NT2/D1 (cell line): ENCODE data around the gene PLIN1.
A peak's percentile ranks its signal among the peaks of the same experiment; 100 is the strongest.

Experiments
- DNase-seq: peaks from one replicate; pipeline ENCODE4 v3.0.0-alpha.2; 2011; ENCODE audit warnings: low read depth, low spot score
- H3K27me3 ChIP-seq: 2 replicates; pipeline ENCODE4 v1.6.0; 2011; ENCODE audit warnings: mild to moderate bottlenecking; ENCODE audit not compliant: insufficient read length, insufficient read depth
- H3K36me3 ChIP-seq: 2 replicates; pipeline ENCODE4 v1.6.1; 2011; ENCODE audit warnings: mild to moderate bottlenecking, low read length, mixed read lengths; ENCODE audit not compliant: insufficient read depth, insufficient read length
- H3K4me1 ChIP-seq: 2 replicates; pipeline ENCODE4 v1.5.1; 2011; ENCODE audit not compliant: insufficient read depth, insufficient read length
- H3K4me3 ChIP-seq: 2 replicates; pipeline ENCODE4 v1.5.1; 2011; ENCODE audit warnings: low read depth; ENCODE audit not compliant: insufficient read length
- H3K9ac ChIP-seq: 2 replicates; pipeline ENCODE4 v1.6.0; 2011; ENCODE audit warnings: low read depth; ENCODE audit not compliant: insufficient read length
- H3K9me3 ChIP-seq: 2 replicates; pipeline ENCODE4 v1.5.1; 2011; ENCODE audit warnings: mild to moderate bottlenecking, low read length; ENCODE audit not compliant: insufficient read depth
- SUZ12 ChIP-seq: IDR thresholded peaks from 2 replicates; pipeline ENCODE4 v1.6.1; 2011; ENCODE audit not compliant: insufficient read length, insufficient read depth; ENCODE audit errors: extremely low read depth
- YY1 ChIP-seq: IDR thresholded peaks from 2 replicates; pipeline ENCODE4 v1.6.1; 2011; ENCODE audit not compliant: insufficient read length, insufficient read depth
- ZNF274 ChIP-seq: IDR thresholded peaks from 2 replicates; pipeline ENCODE4 v1.6.1; 2011; ENCODE audit warnings: mild to moderate bottlenecking, low read depth, low read length

The PLIN1 gene

DNA sequence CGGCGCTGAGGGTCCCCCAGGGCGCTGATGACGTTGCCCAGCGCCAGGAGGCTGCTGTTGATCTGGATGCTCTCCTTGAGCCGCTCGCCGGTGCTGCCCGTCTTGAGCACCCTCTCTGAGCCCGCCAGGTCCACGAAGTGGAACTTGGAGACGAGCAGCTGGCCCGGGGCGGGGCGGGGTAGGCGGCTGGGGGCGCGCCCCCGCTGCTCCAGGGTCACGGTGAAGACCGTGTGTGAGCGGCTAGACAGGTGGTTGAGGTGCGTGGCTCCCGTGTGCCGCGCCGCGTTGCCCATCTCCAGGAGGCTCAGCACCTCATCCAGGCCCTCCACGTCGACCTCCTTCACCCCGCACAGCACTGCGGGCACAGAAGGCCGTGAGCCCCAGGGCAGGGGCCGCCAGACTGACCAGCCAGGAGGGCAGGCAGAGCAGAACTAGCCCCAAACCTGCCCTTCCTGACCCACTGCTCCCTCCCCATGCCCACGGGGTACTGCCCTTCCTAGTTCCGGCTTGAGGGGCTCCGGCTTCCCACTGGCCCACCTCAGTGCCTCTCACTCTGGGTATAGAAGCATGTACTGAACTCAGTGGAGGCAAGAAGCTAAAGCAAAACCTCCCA lies 30.0 kb downstream of the PLIN1 start:
- no peaks in the 10 kb centered on the region for H3K9me3 ChIP-seq
- H3K36me3 ChIP-seq, result peaks cover 83% of the 10 kb centered on the region
- no peak for TF ChIP-seq YY1
- no peak for TF ChIP-seq SUZ12
- TF ChIP-seq ZNF274, result no peak
- DNase-seq, result no peak
- peaks cover 7% of the 10 kb centered on the region for H3K4me1 ChIP-seq
- no peak overlapping the region for H3K4me3 ChIP-seq
- H3K27me3 ChIP-seq, result no peaks in the 10 kb centered on the region
- H3K9ac ChIP-seq, result no peak overlapping the region

DNA sequence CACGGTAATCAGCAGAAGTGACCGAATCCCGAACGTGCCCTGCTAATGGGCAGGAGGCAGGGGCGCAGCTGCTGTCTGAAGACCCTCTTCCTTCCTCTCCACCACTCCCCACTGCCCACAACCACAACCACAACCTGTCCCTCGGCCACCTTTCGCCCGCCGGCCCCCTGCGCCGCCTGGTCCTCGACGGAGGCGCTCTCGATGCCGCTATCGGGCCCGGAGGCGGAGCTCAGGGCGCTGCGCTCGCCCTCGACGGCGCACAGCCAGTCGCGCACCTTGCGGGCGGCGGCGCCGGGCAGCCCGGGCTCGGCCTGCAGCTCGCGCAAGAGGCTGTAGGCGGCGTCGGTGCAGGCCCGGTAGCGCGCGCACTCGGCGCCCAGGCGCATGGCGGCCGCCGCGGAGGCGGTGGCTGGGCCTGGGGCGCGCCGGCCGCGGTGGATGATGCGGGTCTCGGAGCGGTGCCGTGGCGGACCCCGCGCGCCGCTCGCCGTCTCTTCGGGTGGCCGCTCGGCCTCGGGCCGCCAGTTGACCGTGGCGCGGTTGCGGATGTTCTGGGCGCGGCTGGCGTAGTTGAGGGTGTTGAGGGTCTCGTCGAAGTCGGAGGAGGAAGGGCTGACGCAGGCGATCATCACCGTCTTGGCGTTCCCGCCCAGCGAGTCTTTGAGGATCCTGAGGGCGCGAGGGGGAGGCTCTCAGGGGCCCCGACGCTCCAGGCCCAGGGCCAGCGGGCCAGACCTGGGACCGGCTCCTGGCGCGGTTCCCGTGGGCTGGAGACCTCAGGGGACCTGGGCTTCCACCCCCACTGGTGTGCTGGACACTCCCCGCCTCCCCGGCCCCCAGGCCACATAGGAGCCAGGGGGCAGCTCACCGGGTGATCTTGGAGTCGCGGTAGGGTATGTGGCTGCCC lies 30.8 kb downstream of the PLIN1 start:
- Histone ChIP-seq H3K27me3 (no peaks in the 10 kb centered on the region), H3K36me3 (peaks cover 88% of the 10 kb centered on the region), H3K9ac (no peak overlapping the region), H3K9me3 (no peaks in the 10 kb centered on the region), H3K4me3 (no peak overlapping the region), H3K4me1 (peaks cover 5% of the 10 kb centered on the region)
- no peak for DNase-seq
- TF ChIP-seq ZNF274, result no peak

GRCh38 chr15:89647191-89647851 lies 31.8 kb downstream of the PLIN1 start:
- Histone ChIP-seq H3K4me3 (no peak overlapping the region), H3K4me1 (peaks cover 3% of the 10 kb centered on the region), H3K27me3 (no peaks in the 10 kb centered on the region), H3K9me3 (no peaks in the 10 kb centered on the region), H3K9ac (no peak overlapping the region), H3K36me3 (peaks cover 84% of the 10 kb centered on the region)
- DNase-seq, result peak; percentile 49
- TF ChIP-seq ZNF274 (no peak), SUZ12 (no peak), YY1 (no peak)

- H3K9me3 ChIP-seq, result no peaks in the 10 kb centered on the region
Observed at GRCh38 chr15:89646416-89647141, 32.6 kb downstream of the PLIN1 start.

GRCh38 chr15:89645680-89646079 lies 33.5 kb downstream of the PLIN1 start:
- TF ChIP-seq YY1 (no peak), ZNF274 (no peak), SUZ12 (no peak)
- no peaks in the 10 kb centered on the region for H3K27me3 ChIP-seq
- H3K9ac ChIP-seq, result no peak overlapping the region
- H3K4me1 ChIP-seq, result peaks cover 3% of the 10 kb centered on the region
- no peak for DNase-seq
- no peak overlapping the region for H3K4me3 ChIP-seq
- no peaks in the 10 kb centered on the region for H3K9me3 ChIP-seq
- H3K36me3 ChIP-seq, result peaks cover 90% of the 10 kb centered on the region

More at GRCh38 chr15:89646416-89647141, 32.6 kb downstream of the PLIN1 start:
- Histone ChIP-seq H3K4me3 (no peak overlapping the region), H3K36me3 (peaks cover 84% of the 10 kb centered on the region), H3K9ac (no peak overlapping the region), H3K27me3 (no peaks in the 10 kb centered on the region), H3K4me1 (peaks cover 3% of the 10 kb centered on the region)
- DNase-seq, result no peak
- TF ChIP-seq SUZ12 (no peak), ZNF274 (no peak), YY1 (no peak)

GRCh38 chr15:89642106-89642505 lies 37.1 kb downstream of the PLIN1 start:
- TF ChIP-seq YY1 (no peak), SUZ12 (no peak), ZNF274 (no peak)
- no peaks in the 10 kb centered on the region for H3K4me1 ChIP-seq
- H3K9ac ChIP-seq, result no peak overlapping the region
- H3K36me3 ChIP-seq, result peaks cover 62% of the 10 kb centered on the region
- H3K27me3 ChIP-seq, result no peaks in the 10 kb centered on the region
- H3K9me3 ChIP-seq, result no peaks in the 10 kb centered on the region; the same call in 1 of the 2 replicates
- H3K4me3 ChIP-seq, result no peak overlapping the region
- DNase-seq, result no peak
